DMS153 (cell line): ENCODE data around the gene JARID2.

Experiments used
- DNase-seq: peaks from one replicate; lab custom pipeline; 2025; lab: John Stamatoyannopoulos, UW

Gene JARID2

GRCh38 chr6:15357782-15358181 is 111.9 kb downstream of the JARID2 start:
- DNase-seq: no peak

- no peak for DNase-seq
These were observed 112.9 kb downstream of the JARID2 start for GRCh38 chr6:15358579-15359327.

GRCh38 chr6:15359335-15359862 is 113.5 kb downstream of the JARID2 start:
- DNase-seq: no peak

- DNase-seq: no peak
These were observed 114.4 kb downstream of the JARID2 start for GRCh38 chr6:15360300-15360699.

GRCh38 chr6:15361197-15361596 is 115.3 kb downstream of the JARID2 start:
- no peak for DNase-seq

GRCh38 chr6:15362274-15363160 is 116.6 kb downstream of the JARID2 start:
- no peak for DNase-seq

- DNase-seq: no peak
These were observed 117.3 kb downstream of the JARID2 start for GRCh38 chr6:15363164-15363522.

GRCh38 chr6:15363523-15364400 is 117.9 kb downstream of the JARID2 start:
- DNase-seq: no peak

- no peak for DNase-seq
These were observed 118.7 kb downstream of the JARID2 start for GRCh38 chr6:15364401-15365037.

- DNase-seq: peak; percentile 82
These were observed 119.4 kb downstream of the JARID2 start for GRCh38 chr6:15365273-15365687.

- peak; percentile 19 for DNase-seq
These were observed 120.2 kb downstream of the JARID2 start for GRCh38 chr6:15366003-15366535.

- no peak for DNase-seq
These were observed 121.0 kb downstream of the JARID2 start for GRCh38 chr6:15366879-15367278.

GRCh38 chr6:15368186-15368585 is 122.3 kb downstream of the JARID2 start:
- DNase-seq: no peak

- no peak for DNase-seq
These were observed 123.0 kb downstream of the JARID2 start for GRCh38 chr6:15368873-15369272.

- DNase-seq: peak; percentile 67
These were observed 124.0 kb downstream of the JARID2 start for GRCh38 chr6:15369838-15370237.

GRCh38 chr6:15370733-15371671 is 125.1 kb downstream of the JARID2 start:
- DNase-seq: no peak

- no peak for DNase-seq
These were observed 127.1 kb downstream of the JARID2 start for GRCh38 chr6:15372932-15373331.

- no peak for DNase-seq
These were observed 128.2 kb downstream of the JARID2 start for GRCh38 chr6:15374119-15374518.

- no peak for DNase-seq
These were observed 129.1 kb downstream of the JARID2 start for GRCh38 chr6:15375018-15375417.
